K562 (cell line): ENCODE results near the gene PPM1F. TPM values are rescaled to one million over a fixed set of nuclear protein-coding genes. Genes with fewer than 3 reads are reported as not detected.

Source experiments
- BHLHE40 ChIP-seq: IDR thresholded peaks from 2 replicates; pipeline ENCODE4 v1.6.1; 2011; ENCODE audit warnings: low read length, improper control_type of control experiment
- ETS2 ChIP-seq: IDR thresholded peaks from 2 replicates; pipeline ENCODE4 v1.6.1; 2016; ENCODE audit warnings: borderline replicate concordance, missing genetic modification characterization, mild to moderate bottlenecking, moderate library complexity, missing compliant biosample characterization; ENCODE audit not compliant: poor library complexity, severe bottlenecking
- HNRNPH1 ChIP-seq: fragments of 200-400 bp; formaldehyde crosslinking; optimal IDR thresholded peaks from 2 replicates; pipeline ENCODE3; 2017; ENCODE audit warnings: low read depth, mild to moderate bottlenecking, low read length, moderate library complexity
- MAFG ChIP-seq: fragments of 450-650 bp; conservative IDR thresholded peaks from 2 replicates; pipeline ENCODE4 v1.6.1; 2016; ENCODE audit warnings: missing genetic modification characterization, missing compliant biosample characterization
- MYBL2 ChIP-seq, 2 experiments: fragments of 450-650 bp in 1 of 2; sonication (generic) in 1 of 2; formaldehyde crosslinking in 1 of 2; IDR thresholded peaks; 2 replicates each; pipeline versions ENCODE4 v1.6.1 to v1.8.1; 2017 to 2022; ENCODE audit warnings: borderline replicate concordance in 1 of 2, inconsistent platforms in 1 of 2, low read depth in 1 of 2, mild to moderate bottlenecking in 1 of 2, missing genetic modification reagents in 1 of 2, moderate library complexity in 1 of 2
- NEUROD1 ChIP-seq: fragments of 150-350 bp; IDR thresholded peaks from 2 replicates; pipeline ENCODE4 v1.6.1; 2014; ENCODE audit warnings: borderline replicate concordance, low read length, low read depth; ENCODE audit not compliant: partially characterized antibody
- POLR3A ChIP-seq: IDR thresholded peaks from 2 replicates; pipeline ENCODE4 v1.6.1; 2011; ENCODE audit warnings: borderline replicate concordance, mild to moderate bottlenecking, moderate library complexity; ENCODE audit not compliant: insufficient read length, insufficient read depth; ENCODE audit errors: extremely low read depth
- RBM14 ChIP-seq: fragments of 200-400 bp; formaldehyde crosslinking; IDR thresholded peaks from 2 replicates; pipeline ENCODE4 v1.6.1; 2018; ENCODE audit warnings: low read depth, mild to moderate bottlenecking, low read length, moderate library complexity, borderline replicate concordance; ENCODE audit not compliant: insufficient read depth
- SLC30A9 ChIP-seq: fragments of 250-450 bp; sonication (Bioruptor Pico); IDR thresholded peaks from 2 replicates; pipeline ENCODE4 v1.8.0; 2022; ENCODE audit warnings: mild to moderate bottlenecking, moderate library complexity
- SUPT5H ChIP-seq: fragments of 450-650 bp; IDR thresholded peaks from 2 replicates; pipeline ENCODE4 v1.6.1; 2016
- YY1 ChIP-seq, 3 experiments: IDR thresholded peaks; 2 replicates each; pipeline ENCODE4 v1.6.1; 2011; ENCODE audit warnings: low read length in 2 of 3, mild to moderate bottlenecking in 2 of 3, moderate library complexity in 2 of 3, borderline replicate concordance in 1 of 3, control low read depth in 1 of 3, low read depth in 1 of 3; ENCODE audit not compliant: insufficient read depth in 3 of 3, insufficient replicate concordance in 2 of 3, control insufficient read depth in 1 of 3, insufficient read length in 1 of 3; ENCODE audit errors: extremely low read depth in 1 of 3
- ZFP91 ChIP-seq: sonication (generic); formaldehyde crosslinking; IDR thresholded peaks from 2 replicates; pipeline ENCODE4 v1.8.0; 2022; ENCODE audit warnings: mild to moderate bottlenecking, missing genetic modification reagents
- ZNF140 ChIP-seq: fragments of 250-450 bp; sonication (Bioruptor Pico); IDR thresholded peaks from 2 replicates; pipeline ENCODE4 v1.8.0; 2021; ENCODE audit warnings: moderate library complexity, mild to moderate bottlenecking, inconsistent platforms
- ZNF165 ChIP-seq: fragments of 250-450 bp; sonication (Bioruptor Pico); IDR thresholded peaks from 2 replicates; pipeline ENCODE4 v1.4.0; 2020; ENCODE audit warnings: borderline replicate concordance
- ZNF57 ChIP-seq: fragments of 450-650 bp; formaldehyde crosslinking; IDR thresholded peaks from 2 replicates; pipeline ENCODE4 v1.4.0; 2020; ENCODE audit warnings: mild to moderate bottlenecking, moderate library complexity
- polyA plus RNA-seq, 8 experiments: library from polyadenylated mRNA; depleted of rRNA in 4 of 8; stranded (reverse) in 5 of 8; unstranded in 3 of 8; fragments of >200 nt; fragmentation: Nextera tagmentation in 2 of 8; fragmentation: Illumina TruSeq in 1 of 8; extraction: Ambion mirVana in 2 of 8; extraction: Trizol in 1 of 8; gene quantifications; 2 replicates each; pipeline versions ENCODE4 v1.2.1 to v1.2.3, GENCODE V29; 2011 to 2014; ENCODE audit warnings: inconsistent platforms in 1 of 8, missing spikeins in 1 of 8
- total RNA-seq, 7 experiments: library from RNA; depleted of rRNA in 6 of 7; stranded (reverse); fragments of >200 nt in 6 of 7; fragmentation: Illumina TruSeq in 2 of 7; extraction: Trizol in 2 of 7; gene quantifications; 2 replicates each; pipeline versions ENCODE4 v1.2.1 to v1.2.3, GENCODE V29; 2011 to 2021; ENCODE audit warnings: low replicate concordance in 1 of 7
- TF ChIP-seq, protein P1 (sequence below): fragments of 250-450 bp; sonication (Bioruptor Pico); IDR thresholded peaks from 2 replicates; pipeline ENCODE4 v1.8.0; 2022; ENCODE audit warnings: moderate library complexity, mild to moderate bottlenecking, inconsistent platforms
- TF ChIP-seq, protein P2 (sequence below): sonication (generic); formaldehyde crosslinking; IDR thresholded peaks from 2 replicates; pipeline ENCODE4 v1.8.1; 2023; ENCODE audit warnings: mild to moderate bottlenecking, missing genetic modification reagents
- TF ChIP-seq, protein P3 (sequence below): fragments of 450-650 bp; IDR thresholded peaks from 2 replicates; pipeline ENCODE4 v1.6.1; 2016; ENCODE audit warnings: mild to moderate bottlenecking

PPM1F gene
- total and polyA plus RNA-seq, 9 of the 15 experiments (the other 6 are each of a cell fraction or from before 2014, with no cell fraction given) = 2.1 to 159 (median 64.0) TPM

DNA sequence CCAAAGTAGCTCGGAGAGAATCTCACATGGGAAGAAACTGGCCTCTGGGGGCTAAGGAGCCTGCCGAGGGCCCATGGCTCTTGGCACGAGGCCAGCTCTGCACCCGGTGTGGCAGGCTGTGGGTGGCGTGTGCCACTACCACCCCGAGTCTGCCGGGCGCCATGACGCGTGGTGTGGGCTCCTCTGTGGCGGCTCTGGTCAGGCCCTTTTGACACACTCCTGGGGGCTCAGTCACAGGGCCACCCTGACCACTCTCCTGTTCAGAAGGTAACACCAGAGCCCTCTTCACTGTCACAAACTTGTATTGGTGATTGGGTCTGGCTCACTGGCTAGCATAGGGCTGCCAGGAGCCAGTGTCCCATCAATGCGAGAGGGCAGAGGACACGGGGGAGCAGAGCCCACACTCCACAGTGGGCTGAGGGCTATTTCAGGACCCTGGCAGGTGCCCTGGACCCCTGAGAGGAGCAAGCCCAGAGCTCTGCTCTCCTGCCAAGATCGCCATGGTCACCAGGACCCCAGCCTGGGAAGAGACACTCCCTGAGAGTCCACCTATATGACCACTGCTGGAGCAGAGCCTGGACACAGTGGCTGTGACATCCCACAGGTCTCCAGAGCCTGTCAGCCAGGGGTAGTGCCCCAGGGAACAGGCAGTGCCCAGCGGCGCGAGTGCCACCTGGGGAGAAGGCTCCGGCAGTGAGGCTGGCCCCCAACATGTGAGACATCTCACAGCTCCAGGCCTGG is 8.6 kb upstream of the PPM1F start (continued):
- TF ChIP-seq, protein P1, sequence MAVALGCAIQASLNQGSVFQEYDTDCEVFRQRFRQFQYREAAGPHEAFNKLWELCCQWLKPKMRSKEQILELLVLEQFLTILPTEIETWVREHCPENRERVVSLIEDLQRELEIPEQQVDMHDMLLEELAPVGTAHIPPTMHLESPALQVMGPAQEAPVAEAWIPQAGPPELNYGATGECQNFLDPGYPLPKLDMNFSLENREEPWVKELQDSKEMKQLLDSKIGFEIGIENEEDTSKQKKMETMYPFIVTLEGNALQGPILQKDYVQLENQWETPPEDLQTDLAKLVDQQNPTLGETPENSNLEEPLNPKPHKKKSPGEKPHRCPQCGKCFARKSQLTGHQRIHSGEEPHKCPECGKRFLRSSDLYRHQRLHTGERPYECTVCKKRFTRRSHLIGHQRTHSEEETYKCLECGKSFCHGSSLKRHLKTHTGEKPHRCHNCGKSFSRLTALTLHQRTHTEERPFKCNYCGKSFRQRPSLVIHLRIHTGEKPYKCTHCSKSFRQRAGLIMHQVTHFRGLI (CRISPR knock-in tag) = no peak
- TF ChIP-seq BHLHE40 = 0 out of 2 replicates have a peak, but pooled peaks have one; percentile 6
- TF ChIP-seq HNRNPH1 = no peak
- TF ChIP-seq ZNF57 (CRISPR knock-in tag) = 0 out of 2 replicates have a peak, but pooled peaks have one; percentile 2
- TF ChIP-seq MYBL2 (IDR thresholded peaks at IDR 0.05; ENCODE audit: low read depth) = no peak
- peak; percentile 85 for TF ChIP-seq MYBL2 (CRISPR knock-in tag; IDR thresholded peaks at IDR 0.05; ENCODE audit: borderline replicate concordance)
- no peak for TF ChIP-seq ZNF140 (CRISPR knock-in tag)
- no peak for TF ChIP-seq ZFP91 (CRISPR knock-in tag)
- TF ChIP-seq NEUROD1 = peak; percentile 41
- TF ChIP-seq, protein P2, sequence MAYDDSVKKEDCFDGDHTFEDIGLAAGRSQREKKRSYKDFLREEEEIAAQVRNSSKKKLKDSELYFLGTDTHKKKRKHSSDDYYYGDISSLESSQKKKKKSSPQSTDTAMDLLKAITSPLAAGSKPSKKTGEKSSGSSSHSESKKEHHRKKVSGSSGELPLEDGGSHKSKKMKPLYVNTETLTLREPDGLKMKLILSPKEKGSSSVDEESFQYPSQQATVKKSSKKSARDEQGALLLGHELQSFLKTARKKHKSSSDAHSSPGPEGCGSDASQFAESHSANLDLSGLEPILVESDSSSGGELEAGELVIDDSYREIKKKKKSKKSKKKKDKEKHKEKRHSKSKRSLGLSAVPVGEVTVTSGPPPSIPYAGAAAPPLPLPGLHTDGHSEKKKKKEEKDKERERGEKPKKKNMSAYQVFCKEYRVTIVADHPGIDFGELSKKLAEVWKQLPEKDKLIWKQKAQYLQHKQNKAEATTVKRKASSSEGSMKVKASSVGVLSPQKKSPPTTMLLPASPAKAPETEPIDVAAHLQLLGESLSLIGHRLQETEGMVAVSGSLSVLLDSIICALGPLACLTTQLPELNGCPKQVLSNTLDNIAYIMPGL (CRISPR knock-in tag) = peak; percentile 12; the same call in 1 of the 2 replicates
- peak; percentile 25 for TF ChIP-seq ETS2 (tag)
- TF ChIP-seq SUPT5H = peak; percentile 66
- no peak for TF ChIP-seq SLC30A9 (CRISPR knock-in tag)
- no peak for TF ChIP-seq ZNF165
- TF ChIP-seq POLR3A = no peak
- TF ChIP-seq, protein P3, sequence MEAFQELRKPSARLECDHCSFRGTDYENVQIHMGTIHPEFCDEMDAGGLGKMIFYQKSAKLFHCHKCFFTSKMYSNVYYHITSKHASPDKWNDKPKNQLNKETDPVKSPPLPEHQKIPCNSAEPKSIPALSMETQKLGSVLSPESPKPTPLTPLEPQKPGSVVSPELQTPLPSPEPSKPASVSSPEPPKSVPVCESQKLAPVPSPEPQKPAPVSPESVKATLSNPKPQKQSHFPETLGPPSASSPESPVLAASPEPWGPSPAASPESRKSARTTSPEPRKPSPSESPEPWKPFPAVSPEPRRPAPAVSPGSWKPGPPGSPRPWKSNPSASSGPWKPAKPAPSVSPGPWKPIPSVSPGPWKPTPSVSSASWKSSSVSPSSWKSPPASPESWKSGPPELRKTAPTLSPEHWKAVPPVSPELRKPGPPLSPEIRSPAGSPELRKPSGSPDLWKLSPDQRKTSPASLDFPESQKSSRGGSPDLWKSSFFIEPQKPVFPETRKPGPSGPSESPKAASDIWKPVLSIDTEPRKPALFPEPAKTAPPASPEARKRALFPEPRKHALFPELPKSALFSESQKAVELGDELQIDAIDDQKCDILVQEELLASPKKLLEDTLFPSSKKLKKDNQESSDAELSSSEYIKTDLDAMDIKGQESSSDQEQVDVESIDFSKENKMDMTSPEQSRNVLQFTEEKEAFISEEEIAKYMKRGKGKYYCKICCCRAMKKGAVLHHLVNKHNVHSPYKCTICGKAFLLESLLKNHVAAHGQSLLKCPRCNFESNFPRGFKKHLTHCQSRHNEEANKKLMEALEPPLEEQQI = no peak
- 0 out of 2 replicates have a peak, but pooled peaks have one; percentile 92 for TF ChIP-seq RBM14
- no peak for TF ChIP-seq MAFG (tag)
- TF ChIP-seq YY1 (IDR thresholded peaks at IDR 0.05; ENCODE audit: borderline replicate concordance in 1 of 3, control insufficient read depth in 1 of 3, extremely low read depth in 1 of 3, insufficient read depth in 3 of 3, insufficient read length in 1 of 3, insufficient replicate concordance in 2 of 3, low read depth in 1 of 3, low read length in 2 of 3) = peak in 1 of 3 experiments; percentile 29
